ENCODE measurements around the gene PARN.

Gene PARN

GRCh38 chr16:14505846-14506245 is 124.2 kb downstream of the PARN start:
- no peaks in the 10 kb centered on the region for H3K27me3 ChIP-seq (ENCODE audit: control insufficient read depth in 5 of 5, insufficient read depth in 4 of 5, low read length in 5 of 5)
- H3K36me3 ChIP-seq (ENCODE audit: control insufficient read depth in 5 of 5, insufficient read depth in 5 of 5, low read length in 5 of 5), result no peaks in the 10 kb centered on the region
- peak overlapping the region; percentile 8 for H3K27ac ChIP-seq (ENCODE audit: low read depth, low read length)
- H3K9me3 ChIP-seq (ENCODE audit: control insufficient read depth in 5 of 5, low read length in 5 of 5), result no peaks in the 10 kb centered on the region
- H3K4me3 ChIP-seq (ENCODE audit: low read depth in 1 of 5, low read length in 5 of 5), result no peak overlapping the region
- peaks cover 6 to 43% (median 30%) of the 10 kb centered on the region in 5 donors for H3K4me1 ChIP-seq (ENCODE audit: control insufficient read depth in 5 of 5, insufficient read depth in 5 of 5, low read length in 5 of 5)
- no peak overlapping the region for H3K9ac ChIP-seq (ENCODE audit: low read length in 5 of 5)

- Histone ChIP-seq H3K9me3 (ENCODE audit: control insufficient read depth in 5 of 5, low read length in 5 of 5) (no peaks in the 10 kb centered on the region), H3K4me1 (ENCODE audit: control insufficient read depth in 5 of 5, insufficient read depth in 5 of 5, low read length in 5 of 5) (peaks cover 3 to 35% (median 18%) of the 10 kb centered on the region in 5 donors), H3K4me3 (ENCODE audit: low read depth in 1 of 5, low read length in 5 of 5) (no peak overlapping the region), H3K27ac (ENCODE audit: low read depth, low read length) (peak overlapping the region; percentile 84), H3K36me3 (ENCODE audit: control insufficient read depth in 5 of 5, insufficient read depth in 5 of 5, low read length in 5 of 5) (no peaks in the 10 kb centered on the region), H3K9ac (ENCODE audit: low read length in 5 of 5) (no peak overlapping the region), H3K27me3 (ENCODE audit: control insufficient read depth in 5 of 5, insufficient read depth in 4 of 5, low read length in 5 of 5) (no peaks in the 10 kb centered on the region)
Observed at GRCh38 chr16:14502932-14503741, 126.9 kb downstream of the PARN start.

GRCh38 chr16:14502256-14502875 is 127.7 kb downstream of the PARN start:
- Histone ChIP-seq H3K9ac (ENCODE audit: low read length in 5 of 5) (no peak overlapping the region), H3K36me3 (ENCODE audit: control insufficient read depth in 5 of 5, insufficient read depth in 5 of 5, low read length in 5 of 5) (no peaks in the 10 kb centered on the region), H3K27me3 (ENCODE audit: control insufficient read depth in 5 of 5, insufficient read depth in 4 of 5, low read length in 5 of 5) (no peaks in the 10 kb centered on the region), H3K9me3 (ENCODE audit: control insufficient read depth in 5 of 5, low read length in 5 of 5) (no peaks in the 10 kb centered on the region), H3K4me1 (ENCODE audit: control insufficient read depth in 5 of 5, insufficient read depth in 5 of 5, low read length in 5 of 5) (peaks cover 3 to 35% (median 18%) of the 10 kb centered on the region in 5 donors), H3K27ac (ENCODE audit: low read depth, low read length) (peak overlapping the region; percentile 84), H3K4me3 (ENCODE audit: low read depth in 1 of 5, low read length in 5 of 5) (no peak overlapping the region)

- no peaks in the 10 kb centered on the region for H3K27me3 ChIP-seq (ENCODE audit: control insufficient read depth in 5 of 5, insufficient read depth in 4 of 5, low read length in 5 of 5)
- peak overlapping the region in 1 of 5 donors; percentile 29 for H3K9ac ChIP-seq (ENCODE audit: low read length in 5 of 5)
- H3K27ac ChIP-seq (ENCODE audit: low read depth, low read length), result peak overlapping the region; percentile 84
- no peaks in the 10 kb centered on the region for H3K36me3 ChIP-seq (ENCODE audit: control insufficient read depth in 5 of 5, insufficient read depth in 5 of 5, low read length in 5 of 5)
- H3K4me3 ChIP-seq (ENCODE audit: low read depth in 1 of 5, low read length in 5 of 5), result peak overlapping the region in 1 of 5 donors; percentile 23
- H3K4me1 ChIP-seq (ENCODE audit: control insufficient read depth in 5 of 5, insufficient read depth in 5 of 5, low read length in 5 of 5), result peaks cover 3 to 38% (median 18%) of the 10 kb centered on the region in 5 donors
- H3K9me3 ChIP-seq (ENCODE audit: control insufficient read depth in 5 of 5, low read length in 5 of 5), result no peaks in the 10 kb centered on the region
Observed at GRCh38 chr16:14501331-14502255, 128.5 kb downstream of the PARN start.

GRCh38 chr16:14500791-14501190 is 129.3 kb downstream of the PARN start:
- Histone ChIP-seq H3K4me1 (ENCODE audit: control insufficient read depth in 5 of 5, insufficient read depth in 5 of 5, low read length in 5 of 5) (peaks cover 3 to 42% (median 18%) of the 10 kb centered on the region in 5 donors), H3K9ac (ENCODE audit: low read length in 5 of 5) (peak overlapping the region in 2 of 5 donors; percentile 5 to 9), H3K27ac (ENCODE audit: low read depth, low read length) (peak overlapping the region; percentile 84), H3K4me3 (ENCODE audit: low read depth in 1 of 5, low read length in 5 of 5) (no peak overlapping the region), H3K27me3 (ENCODE audit: control insufficient read depth in 5 of 5, insufficient read depth in 4 of 5, low read length in 5 of 5) (no peaks in the 10 kb centered on the region), H3K36me3 (ENCODE audit: control insufficient read depth in 5 of 5, insufficient read depth in 5 of 5, low read length in 5 of 5) (peaks cover 0 to under 1% (median 0%) of the 10 kb centered on the region in 5 donors), H3K9me3 (ENCODE audit: control insufficient read depth in 5 of 5, low read length in 5 of 5) (no peaks in the 10 kb centered on the region)

- H3K9ac ChIP-seq (ENCODE audit: low read length in 5 of 5), result no peak overlapping the region
- peaks cover 3 to 41% (median 18%) of the 10 kb centered on the region in 5 donors for H3K4me1 ChIP-seq (ENCODE audit: control insufficient read depth in 5 of 5, insufficient read depth in 5 of 5, low read length in 5 of 5)
- no peak overlapping the region for H3K4me3 ChIP-seq (ENCODE audit: low read depth in 1 of 5, low read length in 5 of 5)
- H3K27ac ChIP-seq (ENCODE audit: low read depth, low read length), result no peak overlapping the region
- no peaks in the 10 kb centered on the region for H3K9me3 ChIP-seq (ENCODE audit: control insufficient read depth in 5 of 5, low read length in 5 of 5)
- H3K36me3 ChIP-seq (ENCODE audit: control insufficient read depth in 5 of 5, insufficient read depth in 5 of 5, low read length in 5 of 5), result peaks cover 0 to 5% (median 2%) of the 10 kb centered on the region in 5 donors
- H3K27me3 ChIP-seq (ENCODE audit: control insufficient read depth in 5 of 5, insufficient read depth in 4 of 5, low read length in 5 of 5), result no peaks in the 10 kb centered on the region
Observed at GRCh38 chr16:14499110-14499509, 130.9 kb downstream of the PARN start.

GRCh38 chr16:14497245-14498082 is 132.6 kb downstream of the PARN start:
- Histone ChIP-seq H3K4me1 (ENCODE audit: control insufficient read depth in 5 of 5, insufficient read depth in 5 of 5, low read length in 5 of 5) (peaks cover 3 to 32% (median 16%) of the 10 kb centered on the region in 5 donors), H3K4me3 (ENCODE audit: low read depth in 1 of 5, low read length in 5 of 5) (no peak overlapping the region), H3K27me3 (ENCODE audit: control insufficient read depth in 5 of 5, insufficient read depth in 4 of 5, low read length in 5 of 5) (no peaks in the 10 kb centered on the region), H3K36me3 (ENCODE audit: control insufficient read depth in 5 of 5, insufficient read depth in 5 of 5, low read length in 5 of 5) (peaks cover 0 to 5% (median 2%) of the 10 kb centered on the region in 5 donors), H3K9me3 (ENCODE audit: control insufficient read depth in 5 of 5, low read length in 5 of 5) (no peaks in the 10 kb centered on the region), H3K27ac (ENCODE audit: low read depth, low read length) (no peak overlapping the region), H3K9ac (ENCODE audit: low read length in 5 of 5) (no peak overlapping the region)

GRCh38 chr16:14496786-14497185 is 133.3 kb downstream of the PARN start:
- Histone ChIP-seq H3K36me3 (ENCODE audit: control insufficient read depth in 5 of 5, insufficient read depth in 5 of 5, low read length in 5 of 5) (peaks cover 0 to 5% (median 2%) of the 10 kb centered on the region in 5 donors), H3K9ac (ENCODE audit: low read length in 5 of 5) (no peak overlapping the region), H3K27ac (ENCODE audit: low read depth, low read length) (no peak overlapping the region)

More at GRCh38 chr16:14496786-14497185, 133.3 kb downstream of the PARN start:
- Histone ChIP-seq H3K4me1 (ENCODE audit: control insufficient read depth in 5 of 5, insufficient read depth in 5 of 5, low read length in 5 of 5) (peaks cover 0 to 31% (median 16%) of the 10 kb centered on the region in 5 donors), H3K4me3 (ENCODE audit: low read depth in 1 of 5, low read length in 5 of 5) (no peak overlapping the region), H3K27me3 (ENCODE audit: control insufficient read depth in 5 of 5, insufficient read depth in 4 of 5, low read length in 5 of 5) (no peaks in the 10 kb centered on the region), H3K9me3 (ENCODE audit: control insufficient read depth in 5 of 5, low read length in 5 of 5) (no peaks in the 10 kb centered on the region)
